ENCODE data around the gene STK17B. TPM values are rescaled to one million over a fixed set of nuclear protein-coding genes. Genes with fewer than 3 reads are reported as not detected.

The STK17B gene
- total RNA-seq, 1 experiment from 2014 or later, result 20.7 TPM

GRCh38 chr2:196160946-196161345, 10.4 kb downstream of the STK17B start:
- Mint-ChIP-seq H3K27ac (ENCODE audit: low read depth, unreplicated experiment) (peak overlapping the region; percentile 27), H3K36me3 (ENCODE audit: insufficient read depth, unreplicated experiment) (peaks cover 35% of the 10 kb centered on the region), H3K4me1 (ENCODE audit: insufficient read depth, unreplicated experiment) (peaks cover 11% of the 10 kb centered on the region), H3K27me3 (ENCODE audit: insufficient read depth, unreplicated experiment) (no peaks in the 10 kb centered on the region), H3K4me3 (ENCODE audit: unreplicated experiment) (no peak overlapping the region), H3K9me3 (ENCODE audit: unreplicated experiment) (no peaks in the 10 kb centered on the region)
- intact Hi-C loops (cut with micrococcal nuclease), result loop anchor here (10.0 kb wide), 1 partner anchor 174 kb away; no protein-coding TSS in a partner anchor
- BruUV-seq (replicated peaks), result no TSS peak
- peak; percentile 16 for DNase-seq (ENCODE audit: unreplicated experiment)
- ChIA-PET CTCF (interaction anchor here (1.6 to 1.9 kb wide), 2 partner anchors 83 to 116 kb away, joined by 4 to 5 read pairs; no protein-coding TSS in a partner anchor), POLR2A (interaction anchor here (0.6 to 6.3 kb wide), 4 partner anchors 9 to 639 kb away, joined by 3 to 50 read pairs (median 3); partner anchors contain the start of genes GTF3C3 and STK17B)
- TF ChIP-seq CTCF (IDR thresholded peaks at IDR 0.05; ENCODE audit: unreplicated experiment), result no peak

- peaks cover 2% of the 10 kb centered on the region for H3K4me1 Mint-ChIP-seq (ENCODE audit: insufficient read depth, unreplicated experiment)
- H3K27me3 Mint-ChIP-seq (ENCODE audit: insufficient read depth, unreplicated experiment), result no peaks in the 10 kb centered on the region
- ChIA-PET CTCF (interaction anchor here (1.6 to 1.9 kb wide), 2 partner anchors 82 to 116 kb away, joined by 4 to 5 read pairs; no protein-coding TSS in a partner anchor), POLR2A (interaction anchor here (0.9 to 6.3 kb wide), 4 partner anchors 10 to 78 kb away, joined by 3 to 50 read pairs (median 4); partner anchors contain the start of gene STK17B)
- H3K27ac Mint-ChIP-seq (ENCODE audit: low read depth, unreplicated experiment), result peak overlapping the region; percentile 27
- H3K4me3 Mint-ChIP-seq (ENCODE audit: unreplicated experiment), result peak overlapping the region; percentile 14
- intact Hi-C loops (cut with micrococcal nuclease), result loop anchor here (10.0 kb wide), 1 partner anchor 175 kb away; no protein-coding TSS in a partner anchor
- no TSS peak for BruUV-seq (replicated peaks)
- H3K9me3 Mint-ChIP-seq (ENCODE audit: unreplicated experiment), result no peaks in the 10 kb centered on the region
- H3K36me3 Mint-ChIP-seq (ENCODE audit: insufficient read depth, unreplicated experiment), result peaks cover 43% of the 10 kb centered on the region
- DNase-seq (ENCODE audit: unreplicated experiment), result peak; percentile 88
- no peak for TF ChIP-seq CTCF (IDR thresholded peaks at IDR 0.05; ENCODE audit: unreplicated experiment)
Measured at GRCh38 chr2:196160101-196160500, 11.3 kb downstream of the STK17B start.

GRCh38 chr2:196159221-196159892, 12.0 kb downstream of the STK17B start:
- CTCF ChIA-PET, result interaction anchor here (0.6 to 1.6 kb wide), 3 partner anchors 52 to 91 kb away, joined by 3 to 4 read pairs (median 4); partner anchors contain the start of gene DNAH7
- H3K36me3 Mint-ChIP-seq (ENCODE audit: insufficient read depth, unreplicated experiment), result peaks cover 46% of the 10 kb centered on the region

More at GRCh38 chr2:196159221-196159892, 12.0 kb downstream of the STK17B start:
- no peak for DNase-seq (ENCODE audit: unreplicated experiment)
- no TSS peak for BruUV-seq (replicated peaks)
- intact Hi-C loops (cut with micrococcal nuclease), result no loop called here
- H3K4me1 Mint-ChIP-seq (ENCODE audit: insufficient read depth, unreplicated experiment), result no peaks in the 10 kb centered on the region
- H3K9me3 Mint-ChIP-seq (ENCODE audit: unreplicated experiment), result no peaks in the 10 kb centered on the region
- no peaks in the 10 kb centered on the region for H3K27me3 Mint-ChIP-seq (ENCODE audit: insufficient read depth, unreplicated experiment)
- TF ChIP-seq CTCF (IDR thresholded peaks at IDR 0.05; ENCODE audit: unreplicated experiment), result no peak
- peak overlapping the region; percentile 39 for H3K27ac Mint-ChIP-seq (ENCODE audit: low read depth, unreplicated experiment)
- POLR2A ChIA-PET, result interaction anchor here (0.6 to 6.3 kb wide), 4 partner anchors 9 to 75 kb away, joined by 3 to 50 read pairs (median 4); partner anchors contain the start of gene STK17B
- H3K4me3 Mint-ChIP-seq (ENCODE audit: unreplicated experiment), result no peak overlapping the region

Measured in MCF 10A (cell line).